ENCODE results near the gene YJEFN3.

Gene YJEFN3

GRCh38 chr19:19495614-19496603 is 32.8 kb upstream of the YJEFN3 start:
- no peak overlapping the region for H3K4me3 ChIP-seq (ENCODE audit: low read depth, low read length)
- peaks cover 0 to 94% of the 10 kb centered on the region in 2 experiments; a peak in 2 of 3 replicates for H3K36me3 ChIP-seq (ENCODE audit: control insufficient read depth in 2 of 2, insufficient read depth in 1 of 2, low read length in 2 of 2)
- H3K4me1 ChIP-seq (ENCODE audit: control insufficient read depth, insufficient read depth, low read length), result no peaks in the 10 kb centered on the region
- H3K9me3 ChIP-seq (ENCODE audit: control insufficient read depth, insufficient read depth, low read depth, low read length), result no peaks in the 10 kb centered on the region
- no peak for TF ChIP-seq ZNF138 (tag by site-specific recombination; IDR thresholded peaks at IDR 0.05; ENCODE audit: borderline replicate concordance)
- no peak for TF ChIP-seq KLF17 (tag by site-specific recombination; IDR thresholded peaks at IDR 0.05)
- no peak for TF ChIP-seq ZNF76 (tag by site-specific recombination; IDR thresholded peaks at IDR 0.05; ENCODE audit: borderline replicate concordance, low read depth)
- no peak for TF ChIP-seq TRIM28 (IDR thresholded peaks at IDR 0.05; ENCODE audit: borderline replicate concordance, low read length)
- TF ChIP-seq ZNF473 (tag by site-specific recombination; IDR thresholded peaks at IDR 0.05), result no peak
- TF ChIP-seq ZNF174 (tag by site-specific recombination; IDR thresholded peaks at IDR 0.05), result no peak
- no peak for TF ChIP-seq FEZF1 (tag by site-specific recombination; IDR thresholded peaks at IDR 0.05)
- TF ChIP-seq PRDM2 (tag by site-specific recombination; IDR thresholded peaks at IDR 0.05; ENCODE audit: borderline replicate concordance), result no peak
- no peak for TF ChIP-seq ZNF24 (tag by site-specific recombination; IDR thresholded peaks at IDR 0.05)
- TF ChIP-seq ZIC2 (tag by site-specific recombination; IDR thresholded peaks at IDR 0.05), result no peak
- TF ChIP-seq ZNF280C (tag by site-specific recombination; IDR thresholded peaks at IDR 0.05), result no peak
- no peak for TF ChIP-seq ZNF280D (tag by site-specific recombination; IDR thresholded peaks at IDR 0.05)
- TF ChIP-seq ZSCAN4 (tag by site-specific recombination; IDR thresholded peaks at IDR 0.05), result no peak
- no peak for TF ChIP-seq GLI2 (tag by site-specific recombination; IDR thresholded peaks at IDR 0.05; ENCODE audit: borderline replicate concordance, low read depth)
- TF ChIP-seq SP2 (tag by site-specific recombination; IDR thresholded peaks at IDR 0.05), result no peak
- TF ChIP-seq ZNF292 (tag by site-specific recombination; IDR thresholded peaks at IDR 0.05; ENCODE audit: borderline replicate concordance, low read depth), result no peak
- no peak for TF ChIP-seq ZNF629 (tag by site-specific recombination; IDR thresholded peaks at IDR 0.05)
- TF ChIP-seq BCL11A (tag by site-specific recombination; IDR thresholded peaks at IDR 0.05; ENCODE audit: low read depth), result no peak
- TF ChIP-seq ZNF266 (tag by site-specific recombination; IDR thresholded peaks at IDR 0.05; ENCODE audit: low read depth), result no peak
- no peak overlapping the region for H3K27ac ChIP-seq (ENCODE audit: extremely low read depth, low read depth, low read length)
- ChIA-PET CTCF (no interaction called here), POLR2A (no interaction called here)
